Stimulated activated CD4-positive, alpha-beta T cell treated with anti-CD3 and anti-CD28 coated beads, TNF-alpha, amount 100 ng/mL, for 48 hours (primary cell): ENCODE results near the gene CHCHD6.

ENCODE experiments used
- DNase-seq, 3 donors: peaks; one replicate each; pipeline ENCODE4 v3.0.0-alpha.2; 2020; ENCODE audit warnings: low read depth in 3 of 3

The CHCHD6 gene

DNA sequence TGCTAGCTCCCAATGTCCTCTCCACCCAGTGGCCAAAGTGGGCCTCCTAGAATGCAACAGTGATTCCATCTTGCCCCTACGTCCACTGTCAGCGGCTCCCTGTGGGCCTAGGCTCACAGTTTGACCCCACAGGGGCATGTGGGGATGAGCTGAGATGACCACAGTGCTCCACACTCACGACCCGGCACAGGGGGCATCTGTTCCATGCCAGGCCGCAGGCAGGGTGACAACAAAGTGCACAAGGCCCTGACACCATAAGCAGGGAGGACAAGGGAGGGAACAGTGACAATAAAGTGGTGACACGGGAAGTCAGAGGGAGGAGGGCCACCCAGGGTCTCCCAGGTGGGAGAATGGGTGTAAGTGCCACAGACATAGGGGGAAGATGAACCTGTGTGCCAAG is 273.8 kb downstream of the CHCHD6 start:
- DNase-seq, result no peak

DNA sequence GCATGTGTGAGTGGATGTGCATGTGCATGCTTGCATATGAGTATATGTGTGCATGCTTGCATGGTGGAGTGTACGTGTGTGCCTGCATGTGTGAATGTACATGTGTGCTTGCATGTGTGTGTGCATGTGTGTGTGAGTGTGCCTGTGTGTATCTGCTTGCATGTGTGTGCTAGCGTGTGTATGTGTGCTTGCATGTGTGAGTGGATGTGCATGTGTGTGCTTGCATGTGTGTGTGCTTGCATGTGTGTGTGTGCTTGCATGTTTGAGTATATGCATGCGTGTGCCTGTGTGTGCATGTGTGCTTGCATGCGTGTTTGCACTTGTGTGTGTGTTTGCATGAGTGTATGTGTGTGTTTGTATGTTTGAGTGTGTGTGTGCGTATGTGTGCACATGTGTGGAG is 274.3 kb downstream of the CHCHD6 start:
- no peak for DNase-seq

DNA sequence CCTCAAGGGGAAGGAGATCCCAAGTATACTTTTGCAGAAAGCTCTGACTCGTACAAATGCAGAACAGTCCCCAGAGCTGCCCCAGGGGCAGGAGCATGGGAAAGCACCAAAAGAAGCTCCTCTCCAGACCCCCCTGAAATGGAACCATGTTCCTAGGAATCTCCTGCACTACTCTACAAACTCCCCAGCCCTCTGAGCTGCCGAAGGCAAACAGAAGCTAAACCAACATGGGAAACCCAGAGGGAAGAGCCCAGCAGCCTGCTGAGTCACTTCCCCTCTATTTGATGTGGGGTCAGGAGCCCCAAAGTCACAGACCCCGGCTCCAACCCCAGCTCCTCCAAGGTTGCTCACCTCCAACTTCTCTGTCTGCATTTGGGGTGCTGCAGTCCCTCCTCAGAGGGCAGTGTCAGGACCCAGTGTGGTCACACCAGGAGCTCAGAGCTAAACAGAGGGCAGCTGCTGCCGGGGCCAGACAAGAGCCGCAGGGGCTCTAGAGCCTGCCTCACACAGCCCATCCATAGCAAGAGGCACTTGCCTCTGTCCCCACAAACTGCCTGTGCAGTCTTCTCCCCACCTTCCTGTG is 275.1 kb downstream of the CHCHD6 start:
- DNase-seq, result no peak

DNA sequence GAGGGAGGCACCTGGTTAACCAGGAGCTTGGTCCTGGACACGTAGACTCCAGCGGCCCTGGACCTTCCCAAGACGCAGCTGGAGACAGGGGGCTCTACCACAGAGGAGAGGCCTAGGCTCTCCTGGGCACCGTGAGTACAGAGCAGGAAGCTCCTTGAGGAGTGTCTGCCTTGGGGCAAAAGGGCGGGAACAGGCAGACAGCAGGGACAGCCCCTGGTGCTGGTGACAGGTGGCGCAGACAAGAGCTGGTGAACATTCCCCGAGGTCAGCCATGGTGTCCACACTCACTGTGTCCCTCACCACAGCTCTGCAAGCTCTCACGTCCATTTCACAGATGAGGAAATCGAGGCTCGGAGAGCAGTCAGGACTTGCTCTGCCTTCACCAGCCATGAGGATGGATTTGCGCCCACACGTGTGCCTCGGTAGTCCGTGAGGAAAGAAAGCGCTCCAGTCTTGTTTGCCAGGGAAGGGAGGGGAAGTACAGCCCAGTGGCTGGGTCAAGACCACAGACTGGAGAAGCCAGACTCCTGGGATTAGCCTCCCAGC is 276.3 kb downstream of the CHCHD6 start:
- DNase-seq, result no peak

DNA sequence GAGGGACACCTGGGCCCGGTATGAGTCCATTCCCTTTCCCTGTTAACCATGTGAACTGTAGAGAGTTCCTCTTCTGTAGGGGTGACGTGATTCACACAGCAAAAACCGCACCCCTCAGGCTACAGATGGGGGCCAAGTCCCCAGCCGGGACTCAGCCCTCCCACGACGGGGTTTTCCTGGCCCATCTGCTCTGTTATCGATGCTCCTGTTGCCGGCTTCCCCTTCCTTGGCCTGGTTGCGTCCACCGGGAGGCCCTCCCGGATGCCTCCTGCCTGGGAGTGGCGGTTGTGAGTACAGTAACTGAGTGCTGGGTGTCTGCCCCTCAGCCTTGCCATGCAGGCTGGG is 278.1 kb downstream of the CHCHD6 start:
- DNase-seq, result peak; percentile 17 to 39 (median 18)

DNA sequence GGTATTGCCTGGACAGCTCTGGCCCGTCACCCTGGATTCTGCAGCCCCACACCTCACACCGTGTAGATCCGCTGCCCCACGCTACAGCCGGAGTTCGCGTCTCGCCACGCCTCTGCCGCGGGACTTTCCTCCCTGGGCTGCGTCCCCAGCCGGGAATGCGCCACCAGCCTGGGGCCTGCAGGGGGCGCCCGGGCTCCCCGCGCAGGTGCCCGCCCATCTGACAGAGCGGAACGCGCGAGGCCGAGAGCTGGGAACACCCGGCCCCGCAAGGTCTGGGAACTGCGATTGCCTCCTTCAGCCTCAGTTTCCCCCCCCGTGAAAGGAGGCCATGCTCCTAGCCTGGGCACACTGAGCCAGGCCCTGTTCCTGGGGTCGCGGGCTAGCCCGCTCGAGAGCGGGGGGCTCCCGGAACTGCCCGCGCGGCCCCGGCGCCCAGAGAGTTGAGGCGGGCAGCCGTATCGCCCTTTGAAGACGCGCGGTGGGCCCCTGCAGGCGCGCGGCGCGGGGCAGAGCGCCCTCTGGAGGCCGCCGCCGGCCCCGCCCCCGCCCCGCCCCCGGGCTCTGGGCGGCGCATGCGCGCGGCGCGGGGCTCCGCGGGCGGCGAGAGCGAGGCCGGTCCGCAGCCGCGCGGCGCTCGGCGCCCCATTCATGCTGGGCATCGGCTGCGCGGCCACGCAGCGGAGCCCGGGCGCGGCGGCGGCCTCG is 278.6 kb downstream of the CHCHD6 start, which contains the start of gene PLXNA1:
TSS of gene PLXNA1 (plus strand) at position 645 of the 705 bp plus-strand sequence. CDS start 5,479 bp downstream, outside the sequence.
- peak; percentile 66 to 74 (median 68) for DNase-seq

DNA sequence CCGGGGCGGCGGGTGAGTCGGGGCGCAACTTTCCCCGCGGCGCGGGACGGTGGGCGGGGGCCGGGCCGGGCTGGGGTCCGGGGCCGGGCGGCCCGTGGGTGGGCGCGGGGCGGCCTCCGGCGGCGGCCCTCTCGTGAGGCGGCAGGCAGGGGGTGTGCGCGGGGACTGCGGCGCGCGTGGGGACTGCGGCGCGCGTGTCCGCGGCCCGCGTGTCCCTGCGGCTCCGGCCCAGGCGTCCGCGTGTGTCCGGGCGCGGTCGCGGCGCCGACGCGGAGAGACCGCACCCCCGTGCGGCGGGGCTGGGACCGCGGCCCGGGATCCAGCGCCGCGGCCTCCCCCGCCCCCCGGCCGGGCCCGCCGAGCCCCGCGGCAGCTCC is 279.2 kb downstream of the CHCHD6 start:
- DNase-seq, result no peak

DNA sequence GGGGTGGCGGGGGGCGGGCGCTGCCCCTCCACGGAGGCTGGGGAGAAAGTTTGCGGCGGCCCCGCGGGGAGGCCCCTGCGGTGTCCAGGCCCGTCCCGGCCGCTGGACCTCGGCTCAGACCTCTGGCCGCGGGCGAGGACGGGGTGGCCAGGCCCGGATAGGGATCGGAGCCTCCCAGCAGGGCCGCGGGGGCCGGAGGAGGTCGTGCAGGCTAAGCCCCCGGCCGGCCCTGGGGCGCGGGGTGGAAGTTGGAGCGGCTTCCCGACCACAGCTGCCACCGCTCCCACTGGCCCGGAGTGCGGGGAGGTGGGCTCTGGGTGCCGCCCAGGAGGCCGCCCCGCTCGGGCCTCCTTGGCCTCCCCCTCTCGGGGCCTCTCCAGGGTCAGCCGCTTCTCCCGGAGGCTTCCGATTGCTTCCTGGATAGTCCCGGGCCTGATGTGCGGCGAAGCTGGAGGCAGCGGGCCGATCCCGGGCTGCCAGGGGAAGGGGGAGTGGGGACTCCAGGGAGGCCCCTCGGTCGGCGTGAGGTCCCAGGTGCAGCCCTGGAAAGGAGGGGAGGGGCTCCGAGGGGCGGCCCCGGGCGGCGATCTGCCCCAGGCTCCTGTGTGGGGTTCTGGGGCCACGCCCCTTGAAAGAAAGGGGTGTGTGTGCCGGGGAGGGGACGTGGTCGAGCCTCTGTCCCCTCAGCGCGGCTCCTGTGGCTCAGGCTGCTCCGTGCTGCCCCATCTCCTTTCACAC is 279.8 kb downstream of the CHCHD6 start:
- DNase-seq, result no peak

DNA sequence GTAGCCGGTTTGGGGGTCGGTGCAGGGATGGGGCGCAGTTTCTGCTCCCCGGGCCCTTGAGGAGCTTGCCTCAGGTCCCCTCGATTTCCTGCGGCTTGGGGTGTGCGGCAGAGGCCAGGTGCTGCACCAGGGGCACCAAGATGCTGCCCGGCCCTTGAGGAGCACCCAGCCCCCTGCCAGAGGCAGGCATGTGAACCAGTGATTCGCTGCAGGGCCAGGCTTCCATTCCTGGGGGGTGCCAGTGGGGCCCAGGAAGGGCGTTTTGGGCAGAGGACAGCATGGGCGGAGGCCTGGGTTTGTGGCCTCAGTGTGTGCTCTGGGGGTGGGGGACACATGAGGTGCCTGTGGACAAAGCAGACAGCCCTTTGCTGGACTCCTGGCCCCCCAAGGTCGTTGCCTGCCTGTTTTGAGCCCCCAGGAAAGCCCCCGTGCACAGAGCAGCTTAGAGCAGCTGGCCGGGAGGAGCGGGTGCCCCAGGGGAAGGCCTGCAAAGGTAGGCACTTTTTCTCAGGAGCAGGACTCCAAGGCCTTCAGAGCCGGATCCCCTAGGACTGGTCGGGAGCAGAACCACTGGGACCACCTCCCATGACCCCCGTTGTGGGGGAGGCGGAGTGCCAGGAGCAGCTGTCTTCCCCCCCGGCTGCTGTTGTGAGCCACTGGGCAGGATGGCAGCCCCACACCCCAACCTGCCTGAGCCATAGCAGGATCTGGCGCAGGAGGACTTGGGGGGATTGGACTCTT is 280.5 kb downstream of the CHCHD6 start:
- DNase-seq, result no peak

DNA sequence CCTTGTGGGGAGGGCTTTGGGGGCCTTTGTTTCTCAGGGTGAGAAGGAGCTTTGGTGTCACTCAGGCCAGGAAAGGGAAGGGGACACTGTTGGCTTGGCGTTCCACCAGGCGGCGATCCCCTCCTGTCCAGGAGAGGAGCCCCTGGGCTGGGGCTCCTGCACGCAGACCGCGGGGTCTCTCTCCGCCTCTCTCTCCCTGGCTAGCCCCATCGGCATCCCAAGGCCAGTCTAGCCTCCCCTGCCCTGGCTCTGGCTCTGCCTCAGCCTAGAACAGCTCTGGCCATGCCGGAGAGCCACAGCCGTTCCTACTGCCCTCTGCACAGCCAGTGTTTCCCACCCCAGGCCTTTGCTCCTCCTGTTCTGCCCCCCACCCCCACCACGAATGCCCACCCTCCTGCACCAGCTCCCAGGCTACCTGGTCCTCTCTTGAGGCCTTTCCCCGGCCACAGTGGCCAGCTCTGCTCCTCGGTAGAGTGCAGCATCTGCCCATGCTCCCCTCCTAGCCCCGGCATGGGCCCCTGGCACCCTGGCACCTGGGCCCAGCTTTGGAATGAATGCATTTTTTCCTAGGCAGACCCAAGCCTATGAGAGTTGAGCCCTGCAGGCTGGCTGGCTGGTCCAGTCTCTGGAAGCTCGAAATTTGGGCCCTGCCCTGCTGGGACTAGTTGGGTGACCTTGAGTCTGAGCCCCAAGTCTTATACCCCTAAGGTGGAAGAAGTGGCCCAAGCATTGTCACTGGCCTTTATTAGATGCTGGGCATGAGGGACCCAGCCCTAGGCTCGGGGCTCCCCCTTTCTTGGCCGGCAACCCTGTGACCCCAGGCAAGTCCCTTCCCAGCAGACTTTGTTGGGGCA is 281.3 kb downstream of the CHCHD6 start:
- no peak for DNase-seq

DNA sequence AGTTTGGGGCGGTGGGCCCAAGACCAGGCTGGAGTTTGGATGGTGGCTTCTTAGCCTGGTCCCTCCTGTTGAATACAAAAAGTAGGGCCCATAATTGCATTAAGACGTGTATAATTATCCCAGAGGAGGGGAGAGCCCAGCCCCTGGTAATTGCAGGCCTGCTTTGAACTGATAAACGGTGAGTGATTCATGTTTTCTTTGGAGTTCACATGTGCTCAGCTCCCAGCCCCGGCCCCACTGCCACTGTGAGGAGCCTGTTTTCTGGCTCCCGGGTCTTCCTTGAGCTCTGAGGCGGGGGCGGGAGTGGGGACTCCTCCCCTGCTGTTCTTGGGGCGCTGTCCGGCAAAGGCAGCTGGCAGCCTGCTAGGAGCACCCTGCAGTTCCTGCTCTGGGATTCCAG is 282.0 kb downstream of the CHCHD6 start:
- DNase-seq, result no peak

DNA sequence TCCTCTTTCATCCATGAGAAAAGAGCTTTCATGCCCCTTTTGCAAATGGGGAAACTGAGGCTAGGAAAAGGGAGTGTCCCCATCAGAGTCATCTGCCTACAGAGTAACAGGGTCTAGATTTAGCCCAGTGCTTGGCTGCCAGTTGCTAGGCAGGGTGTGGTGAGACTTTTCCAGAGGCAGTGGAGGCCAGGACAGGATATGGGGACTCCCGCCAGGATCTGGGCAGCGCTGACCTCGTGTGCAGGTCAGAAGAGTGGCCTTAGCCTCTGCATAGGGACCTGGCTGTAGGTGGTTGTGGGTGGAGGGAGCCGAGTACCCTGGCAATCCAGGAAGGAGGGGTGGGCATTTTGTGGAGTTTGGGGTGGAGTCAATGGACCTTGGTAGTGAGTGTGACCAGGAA is 283.1 kb downstream of the CHCHD6 start:
- no peak for DNase-seq

DNA sequence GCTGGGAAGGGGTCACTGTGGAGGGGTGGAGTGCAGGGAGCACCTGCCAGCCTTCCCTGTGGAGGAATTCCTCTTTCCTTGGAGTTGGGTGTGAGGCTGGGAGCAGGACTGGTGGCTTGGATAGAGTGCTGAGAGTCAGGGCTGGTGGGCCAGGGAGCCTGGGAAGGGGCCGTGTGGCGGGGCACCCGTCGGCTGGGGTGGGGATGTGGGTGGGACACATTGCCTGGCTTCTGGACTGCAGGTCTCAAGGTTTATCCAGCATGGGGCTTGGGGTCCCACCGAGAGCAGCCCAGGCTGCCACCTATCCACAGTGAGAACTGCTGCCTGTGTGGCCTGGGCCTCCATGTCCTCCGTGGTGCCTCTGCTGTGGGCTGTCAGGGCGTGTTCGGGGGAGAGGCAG is 283.6 kb downstream of the CHCHD6 start:
- DNase-seq, result no peak

DNA sequence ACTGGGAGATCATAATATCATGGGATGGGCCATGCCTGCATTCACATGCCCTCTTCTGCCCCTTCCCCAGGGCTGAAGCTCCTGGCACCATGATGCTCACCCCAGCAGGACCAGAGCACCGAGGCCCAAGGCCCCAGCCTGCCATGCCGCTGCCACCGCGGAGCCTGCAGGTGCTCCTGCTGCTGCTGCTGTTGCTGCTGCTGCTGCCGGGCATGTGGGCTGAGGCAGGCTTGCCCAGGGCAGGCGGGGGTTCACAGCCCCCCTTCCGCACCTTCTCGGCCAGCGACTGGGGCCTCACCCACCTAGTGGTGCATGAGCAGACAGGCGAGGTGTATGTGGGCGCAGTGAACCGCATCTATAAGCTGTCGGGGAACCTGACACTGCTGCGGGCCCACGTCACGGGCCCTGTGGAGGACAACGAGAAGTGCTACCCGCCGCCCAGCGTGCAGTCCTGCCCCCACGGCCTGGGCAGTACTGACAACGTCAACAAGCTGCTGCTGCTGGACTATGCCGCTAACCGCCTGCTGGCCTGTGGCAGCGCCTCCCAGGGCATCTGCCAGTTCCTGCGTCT is 284.5 kb downstream of the CHCHD6 start:
- DNase-seq, result no peak

DNA sequence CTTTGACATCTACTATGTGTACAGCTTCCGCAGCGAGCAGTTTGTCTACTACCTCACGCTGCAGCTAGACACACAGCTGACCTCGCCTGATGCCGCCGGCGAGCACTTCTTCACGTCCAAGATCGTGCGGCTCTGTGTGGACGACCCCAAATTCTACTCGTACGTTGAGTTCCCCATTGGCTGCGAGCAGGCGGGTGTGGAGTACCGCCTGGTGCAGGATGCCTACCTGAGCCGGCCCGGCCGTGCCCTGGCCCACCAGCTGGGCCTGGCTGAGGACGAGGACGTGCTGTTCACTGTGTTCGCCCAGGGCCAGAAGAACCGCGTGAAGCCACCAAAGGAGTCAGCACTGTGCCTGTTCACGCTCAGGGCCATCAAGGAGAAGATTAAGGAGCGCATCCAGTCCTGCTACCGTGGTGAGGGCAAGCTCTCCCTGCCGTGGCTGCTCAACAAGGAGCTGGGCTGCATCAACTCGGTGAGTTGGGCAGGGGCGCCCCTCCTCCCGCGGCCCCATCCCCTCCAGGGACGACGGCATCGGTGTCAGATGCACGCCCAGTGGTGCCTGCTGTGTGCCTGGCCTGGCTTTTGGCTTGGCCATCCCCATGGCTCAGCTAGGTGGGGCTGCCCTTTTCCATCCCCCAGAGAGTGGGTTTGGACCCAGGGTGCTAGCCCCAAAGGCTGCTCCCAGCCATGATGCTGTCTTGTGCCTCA is 285.4 kb downstream of the CHCHD6 start:
- no peak for DNase-seq

DNA sequence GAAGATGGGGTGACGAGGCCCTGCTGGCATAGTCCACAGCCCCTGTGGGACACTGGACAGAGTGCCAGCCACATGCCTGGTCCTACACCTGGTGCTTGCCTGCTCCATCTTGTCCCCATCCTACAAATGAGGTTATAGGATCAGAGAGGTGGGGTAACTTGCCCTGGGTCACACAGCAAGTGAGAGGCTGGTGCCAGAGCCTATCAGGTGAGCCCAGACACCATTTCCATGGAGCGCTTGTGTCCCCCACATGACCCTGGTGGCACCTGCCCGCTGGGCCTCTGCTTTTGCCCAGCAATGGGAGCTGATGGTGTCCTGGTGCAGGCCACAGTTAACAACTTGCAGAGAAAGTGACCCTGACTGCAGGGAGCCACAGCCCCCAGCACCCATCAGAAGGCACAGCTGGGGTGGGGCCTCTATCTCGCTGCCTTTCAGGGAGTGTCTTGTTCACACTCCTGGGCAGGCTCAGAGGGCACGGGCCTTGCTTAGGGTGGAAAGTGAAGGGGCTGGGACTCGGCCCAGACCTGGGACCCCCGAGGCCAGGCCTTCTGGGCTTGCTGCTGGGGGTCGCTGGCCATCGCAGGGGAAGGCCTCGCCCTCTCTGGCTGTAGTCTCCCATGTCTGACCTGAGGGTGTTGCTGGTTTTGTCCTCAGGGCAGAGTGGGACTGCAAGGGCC is 286.1 kb downstream of the CHCHD6 start:
- no peak for DNase-seq

DNA sequence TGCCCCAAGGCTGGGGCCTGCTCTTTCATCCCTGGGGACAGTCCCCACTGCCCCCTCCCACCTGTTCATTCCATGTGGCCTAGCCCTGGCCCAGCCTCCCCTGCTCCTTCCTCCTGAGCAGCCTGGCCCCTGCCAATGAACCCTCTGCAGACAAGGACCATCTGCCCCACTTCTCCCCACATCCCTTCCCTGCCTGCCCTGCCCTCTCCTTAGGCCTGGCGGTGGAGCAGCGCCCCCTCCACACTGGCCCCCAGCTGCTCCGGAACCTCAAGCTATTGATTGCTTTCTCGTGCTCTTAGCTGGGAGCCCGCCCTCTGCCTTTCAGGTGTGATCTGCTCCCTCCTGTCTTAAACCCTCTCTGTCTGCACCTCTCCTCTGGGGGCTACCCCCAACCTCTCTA is 286.9 kb downstream of the CHCHD6 start:
- DNase-seq, result no peak

DNA sequence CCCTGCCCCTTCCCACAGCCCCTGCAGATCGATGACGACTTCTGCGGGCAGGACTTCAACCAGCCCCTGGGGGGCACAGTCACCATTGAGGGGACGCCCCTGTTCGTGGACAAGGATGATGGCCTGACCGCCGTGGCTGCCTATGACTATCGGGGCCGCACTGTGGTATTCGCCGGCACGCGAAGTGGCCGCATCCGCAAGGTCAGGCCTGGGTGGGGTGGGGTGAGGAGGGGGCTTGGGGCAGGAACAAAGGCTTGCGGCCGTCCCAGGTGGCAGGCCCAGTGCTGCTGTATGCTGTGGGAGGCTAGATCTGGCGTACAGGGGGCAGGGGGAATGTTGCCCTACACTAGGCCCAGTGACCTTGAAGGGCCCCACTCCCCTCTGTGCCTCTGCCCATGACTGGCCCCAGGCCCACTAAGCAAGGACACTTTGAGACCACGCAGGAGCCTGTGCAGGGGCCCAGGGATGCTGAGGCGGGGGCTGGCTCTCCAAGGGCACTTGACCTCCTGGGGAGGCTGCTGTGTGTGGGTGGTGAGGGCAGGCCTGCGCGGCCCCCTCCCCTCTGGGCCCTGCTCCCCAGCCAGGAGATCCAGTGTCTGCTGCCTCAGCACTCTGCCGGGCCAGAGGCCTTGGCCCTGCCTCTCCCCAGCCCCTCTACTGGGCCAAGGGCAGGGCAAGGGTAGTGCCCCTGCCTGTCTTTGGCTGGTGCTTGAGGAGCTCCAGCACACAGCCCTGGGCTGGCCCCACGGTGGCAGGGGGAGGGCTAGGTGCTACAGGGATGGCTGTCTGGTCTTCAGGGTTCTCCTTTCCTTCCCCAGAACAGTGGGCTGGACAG is 287.5 kb downstream of the CHCHD6 start:
- DNase-seq, result no peak

DNA sequence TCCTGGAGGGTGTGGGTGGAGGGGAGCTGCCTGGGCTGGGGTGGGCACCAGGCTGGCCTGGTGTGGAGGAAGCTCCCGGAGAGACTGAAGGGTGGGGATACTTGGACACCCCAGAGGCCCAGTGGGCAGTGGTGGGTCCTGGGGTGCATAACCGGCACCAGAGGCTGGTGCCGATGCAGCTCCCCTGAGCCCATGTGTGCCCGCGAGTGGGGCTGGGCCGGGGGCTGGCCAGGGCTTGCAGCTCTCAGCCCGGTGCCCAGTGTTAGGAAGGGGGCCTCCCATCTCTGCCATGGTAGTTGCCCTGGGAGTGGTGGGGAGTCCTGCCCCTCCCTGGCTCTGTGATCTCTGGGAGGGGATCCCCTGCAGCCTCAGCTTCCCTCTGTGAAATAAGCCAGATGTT is 288.2 kb downstream of the CHCHD6 start:
- no peak for DNase-seq
